IMR-90 (cell line): ENCODE measurements around the gene ADSS1. TPM values are rescaled to one million over a fixed set of nuclear protein-coding genes. Genes with fewer than 3 reads are reported as not detected.

Experiments
- ATAC-seq: fragments of 200-7000 bp; cut with Tn5 transposase; 2 replicates; pipeline ENCODE4 v1.9.1; 2020; ENCODE audit warnings: low read depth, mild to moderate bottlenecking, moderate library complexity
- BruUV-seq: library from RNA; stranded (reverse); fragments of 400-500 nt; replicated peaks from 2 replicates; lab custom pipeline; 2021; lab: Mats Ljungman, UMichigan
- CTCF ChIA-PET: fragments of 300-600 bp; formaldehyde crosslinking; extraction: SDS; loops from one replicate; lab custom pipeline; 2021; ENCODE audit warnings: antibody characterized with exemption; lab: Yijun Ruan, JAX
- POLR2A ChIA-PET: fragments of 300-600 bp; sonication (Branson Sonifier 250); formaldehyde crosslinking; loops from one replicate; lab custom pipeline; 2022; ENCODE audit warnings: antibody characterized with exemption; ENCODE audit not compliant: unreplicated experiment; lab: Charles Lee
- DNase-seq: peaks from one replicate; pipeline ENCODE4 v3.0.0; 2013
- H2AFZ ChIP-seq: replicated peaks from 2 replicates; pipeline ENCODE3; 2013; ENCODE audit warnings: low read length, mild to moderate bottlenecking; ENCODE audit not compliant: poor library complexity
- H2AK5ac ChIP-seq: 2 replicates; pipeline ENCODE4 v1.6.1; 2013; ENCODE audit warnings: low read depth, low read length, inconsistent platforms
- H2AK9ac ChIP-seq: replicated peaks from 2 replicates; pipeline ENCODE3; 2013; ENCODE audit warnings: mild to moderate bottlenecking, low read depth, low read length, moderate library complexity; ENCODE audit not compliant: poor library complexity
- H2BK120ac ChIP-seq: 2 replicates; pipeline ENCODE4 v1.6.1; 2013; ENCODE audit warnings: low read depth, low read length, inconsistent platforms
- H2BK15ac ChIP-seq: 3 replicates; pipeline ENCODE4 v1.6.1; 2013; ENCODE audit warnings: low read depth, low read length, inconsistent platforms
- H2BK20ac ChIP-seq: 2 replicates; pipeline ENCODE4 v1.6.1; 2013; ENCODE audit warnings: low read depth, mild to moderate bottlenecking, inconsistent platforms, low read length, moderate library complexity
- H2BK5ac ChIP-seq: 2 replicates; pipeline ENCODE4 v1.6.1; 2013; ENCODE audit warnings: mild to moderate bottlenecking, low read depth, low read length, inconsistent platforms; ENCODE audit not compliant: poor library complexity, severe bottlenecking
- H3K14ac ChIP-seq: replicated peaks from 2 replicates; pipeline ENCODE4 v1.6.1; 2013; ENCODE audit warnings: low read depth, low read length, inconsistent platforms
- H3K18ac ChIP-seq: 2 replicates; pipeline ENCODE4 v1.6.1; 2013; ENCODE audit warnings: low read depth, low read length, control low read depth
- H3K23ac ChIP-seq: 2 replicates; pipeline ENCODE4 v1.6.1; 2013; ENCODE audit warnings: low read depth, low read length, inconsistent platforms
- H3K27ac ChIP-seq: 2 replicates; pipeline ENCODE4 v1.5.1; 2013; ENCODE audit warnings: mild to moderate bottlenecking, control low read depth, low read length; ENCODE audit not compliant: insufficient read depth
- H3K27me3 ChIP-seq: 2 replicates; pipeline ENCODE4 v1.6.1; 2013; ENCODE audit warnings: low read length; ENCODE audit not compliant: control insufficient read depth, insufficient read depth
- H3K36me3 ChIP-seq: 2 replicates; pipeline ENCODE4 v1.6.1; 2013; ENCODE audit warnings: low read length, mixed read lengths; ENCODE audit not compliant: control insufficient read depth, insufficient read depth
- H3K4ac ChIP-seq: 2 replicates; pipeline ENCODE4 v1.6.1; 2013; ENCODE audit warnings: low read depth, low read length, inconsistent platforms
- H3K4me1 ChIP-seq: 2 replicates; pipeline ENCODE4 v1.6.1; 2013; ENCODE audit warnings: low read length, mixed read lengths; ENCODE audit not compliant: control insufficient read depth, insufficient read depth
- H3K4me2 ChIP-seq: 2 replicates; pipeline ENCODE4 v1.6.1; 2013; ENCODE audit warnings: low read depth, mild to moderate bottlenecking, control low read depth, low read length, moderate library complexity
- H3K4me3 ChIP-seq: 2 replicates; pipeline ENCODE4 v1.5.1; 2013; ENCODE audit warnings: low read depth, mild to moderate bottlenecking, control low read depth, low read length, moderate library complexity; ENCODE audit not compliant: insufficient read depth
- H3K56ac ChIP-seq: 2 replicates; pipeline ENCODE4 v1.6.1; 2013; ENCODE audit warnings: low read length, inconsistent platforms; ENCODE audit not compliant: insufficient read depth; ENCODE audit errors: extremely low read depth
- H3K79me1 ChIP-seq, 2 experiments: 2 replicates each; pipeline ENCODE4 v1.6.1; 2013; ENCODE audit warnings: low read length in 2 of 2, inconsistent platforms in 1 of 2, low read depth in 1 of 2
- H3K9ac ChIP-seq: 2 replicates; pipeline ENCODE4 v1.6.1; 2013; ENCODE audit warnings: low read depth, low read length, control low read depth
- H3K9me1 ChIP-seq: 2 replicates; pipeline ENCODE4 v1.6.1; 2013; ENCODE audit warnings: low read length, inconsistent platforms; ENCODE audit not compliant: insufficient read depth
- H3K9me3 ChIP-seq: 2 replicates; pipeline ENCODE4 v1.6.1; 2013; ENCODE audit warnings: low read length; ENCODE audit not compliant: control insufficient read depth, insufficient read depth
- H4K20me1 ChIP-seq: 2 replicates; pipeline ENCODE4 v1.6.1; 2013; ENCODE audit warnings: low read length, inconsistent platforms; ENCODE audit not compliant: insufficient read depth
- H4K5ac ChIP-seq: 2 replicates; pipeline ENCODE4 v1.6.1; 2013; ENCODE audit warnings: mild to moderate bottlenecking, low read depth, low read length, control low read depth
- H4K8ac ChIP-seq, 2 experiments: 2 replicates each; pipeline ENCODE4 v1.6.1; 2013; ENCODE audit warnings: low read depth in 2 of 2, low read length in 2 of 2, control low read depth in 1 of 2, inconsistent platforms in 1 of 2
- H4K91ac ChIP-seq: 2 replicates; pipeline ENCODE4 v1.6.1; 2013; ENCODE audit warnings: low read depth, low read length, inconsistent platforms; ENCODE audit not compliant: insufficient read depth
- BHLHE40 ChIP-seq: fragments of 150-350 bp; IDR thresholded peaks from 2 replicates; pipeline ENCODE4 v1.6.1; 2016; ENCODE audit warnings: mild to moderate bottlenecking, low read depth, low read length
- MAFK ChIP-seq: IDR thresholded peaks from 2 replicates; pipeline ENCODE4 v1.6.1; 2012; ENCODE audit warnings: low read depth, low read length, improper control_type of control experiment
- WGBS, 2 experiments: methylation state at CpG; one replicate each; pipeline versions ENCODE4 v1.1.5 to v1.1.7; 2013; ENCODE audit warnings: missing lambda C conversion rate in 2 of 2; ENCODE audit not compliant: insufficient read length in 1 of 2; ENCODE audit errors: extremely low coverage in 2 of 2; 5-methylcytosine and 5-hydroxymethylcytosine counted together
- dilution Hi-C: fragments of 300-500 bp; cut with HindIII; formaldehyde crosslinking; loops from one replicate; pipeline ENCODE4 v1.14.3; 2018; ENCODE audit warnings: low sequenced_read_pairs; ENCODE audit not compliant: unreplicated experiment
- in situ Hi-C: fragments of 300-500 bp; cut with MboI; formaldehyde crosslinking; loops from 3 replicates; pipeline ENCODE4 v1.14.3; 2019; ENCODE audit warnings: low sequenced_read_pairs, inconsistent platforms, mixed read lengths
- intact Hi-C: fragments of 100-400 bp; cut with micrococcal nuclease; formaldehyde crosslinking; loops from 2 replicates; pipeline ENCODE4 v1.10.0; 2022
- polyA plus RNA-seq, 3 experiments: library from polyadenylated mRNA; depleted of rRNA; stranded (reverse); fragments of >200 nt; gene quantifications; 2 replicates each; pipeline ENCODE4 v1.2.3, GENCODE V29; 2012; ENCODE audit warnings: low replicate concordance in 1 of 3
- total RNA-seq: library from RNA; depleted of rRNA; stranded (reverse); fragments of >200 nt; gene quantifications from 2 replicates; pipeline ENCODE4 v1.2.3, GENCODE V29; 2012

The ADSS1 gene
- total and polyA plus RNA-seq, 2 of the 4 experiments (the other 2 are of a cell fraction), result 1.8 to 5.2 TPM

- Histone ChIP-seq H3K27me3 (no peaks in the 10 kb centered on the region), H4K8ac (no peak overlapping the region), H3K14ac (no peak overlapping the region), H2BK120ac (no peak overlapping the region), H3K18ac (no peak overlapping the region), H3K36me3 (peaks cover 46% of the 10 kb centered on the region), H3K23ac (no peak overlapping the region), H4K5ac (no peak overlapping the region), H3K56ac (no peak overlapping the region), H3K79me1 (peaks cover 9 to 65% of the 10 kb centered on the region in 2 experiments; a peak in 3 of 4 replicates), H3K9ac (no peak overlapping the region), H2AK9ac (no peak overlapping the region), H3K4ac (no peak overlapping the region), H2AK5ac (no peak overlapping the region), H2BK20ac (no peak overlapping the region), H3K9me1 (no peaks in the 10 kb centered on the region), H3K9me3 (no peaks in the 10 kb centered on the region), H3K27ac (no peak overlapping the region), H2AFZ (no peak overlapping the region), H3K4me1 (peaks cover 6% of the 10 kb centered on the region; the same call in 1 of the 2 replicates), H3K4me2 (no peak overlapping the region), H3K4me3 (no peak overlapping the region), H4K91ac (no peak overlapping the region), H2BK15ac (no peak overlapping the region), H4K20me1 (peaks cover 94% of the 10 kb centered on the region), H2BK5ac (no peak overlapping the region)
- TF ChIP-seq BHLHE40, result no peak
- TF ChIP-seq MAFK, result no peak
- POLR2A ChIA-PET, result no interaction called here
- in situ Hi-C loops (no loop called here), intact Hi-C loops (no loop called here), dilution Hi-C loops (no loop called here)
- ATAC-seq (no peak), DNase-seq (no peak)
- no TSS peak for BruUV-seq
- 94% methylated on average over 3 of the region's 14 CpGs; no CpG with 5 or more reads in 1 of the 2 experiments for WGBS, 2 experiments
- CTCF ChIA-PET, result no interaction called here
Measured at GRCh38 chr14:104788161-104788818, 64.3 kb downstream of the ADSS1 start.
